HepG2 (cell line): Measurements from ENCODE around the gene LTC4S. TPM values are rescaled to one million over a fixed set of nuclear protein-coding genes. Genes with fewer than 3 reads are reported as not detected.

Experiments used
- ADNP ChIP-seq: sonication (generic); formaldehyde crosslinking; IDR thresholded peaks from 2 replicates; pipeline ENCODE4 v1.4.0; 2020; ENCODE audit warnings: missing genetic modification reagents
- ARNT2 ChIP-seq: sonication (generic); formaldehyde crosslinking; IDR thresholded peaks from 2 replicates; pipeline ENCODE4 v1.8.0; 2022; ENCODE audit warnings: mild to moderate bottlenecking, low read depth, missing genetic modification reagents, moderate library complexity
- BRCA1 ChIP-seq: sonication (generic); formaldehyde crosslinking; IDR thresholded peaks from 2 replicates; pipeline ENCODE4 v1.4.0; 2020; ENCODE audit warnings: missing genetic modification reagents
- DZIP1 ChIP-seq: sonication (generic); formaldehyde crosslinking; IDR thresholded peaks from 2 replicates; pipeline ENCODE4 v1.5.0; 2020; ENCODE audit warnings: mild to moderate bottlenecking, missing genetic modification reagents
- ELF3 ChIP-seq: IDR thresholded peaks from 2 replicates; pipeline ENCODE4 v1.6.1; 2016; ENCODE audit warnings: missing genetic modification reagents, missing compliant biosample characterization
- KDM5B ChIP-seq: sonication (generic); formaldehyde crosslinking; IDR thresholded peaks from 2 replicates; pipeline ENCODE4 v1.4.0; 2020; ENCODE audit warnings: missing genetic modification reagents, mild to moderate bottlenecking, borderline replicate concordance
- MAFK ChIP-seq, 2 experiments: IDR thresholded peaks in 1 of 2; conservative IDR thresholded peaks in 1 of 2; 2 replicates each; pipeline ENCODE4 v1.6.1; 2011; ENCODE audit warnings: improper control_type of control experiment in 2 of 2, low read length in 2 of 2
- MEF2D ChIP-seq: sonication (generic); formaldehyde crosslinking; IDR thresholded peaks from 2 replicates; pipeline ENCODE4 v1.5.1; 2020; ENCODE audit warnings: mild to moderate bottlenecking, missing genetic modification reagents
- NR2F2 ChIP-seq: IDR thresholded peaks from 2 replicates; pipeline ENCODE4 v1.6.1; 2012; ENCODE audit warnings: low read depth, inconsistent platforms, borderline replicate concordance
- POLR2AphosphoS5 ChIP-seq: IDR thresholded peaks from 2 replicates; pipeline ENCODE4 v1.6.1; 2012; ENCODE audit warnings: low read depth, low read length
- RERE ChIP-seq: IDR thresholded peaks from 2 replicates; pipeline ENCODE4 v1.6.1; 2016; ENCODE audit warnings: low read depth, missing genetic modification reagents, missing compliant biosample characterization
- RFX5 ChIP-seq: IDR thresholded peaks from 2 replicates; pipeline ENCODE4 v1.6.1; 2011; ENCODE audit warnings: low read depth, low read length, improper control_type of control experiment
- SP140L ChIP-seq: sonication (generic); formaldehyde crosslinking; IDR thresholded peaks from 2 replicates; pipeline ENCODE4 v1.4.0; 2020; ENCODE audit warnings: missing genetic modification reagents, borderline replicate concordance
- SRSF4 ChIP-seq: fragments of 200-400 bp; formaldehyde crosslinking; IDR thresholded peaks from one replicate; pipeline ENCODE4 v1.6.1; 2018; ENCODE audit warnings: mild to moderate bottlenecking, low read depth, low read length, moderate library complexity; ENCODE audit not compliant: poor library complexity, severe bottlenecking
- UBTF ChIP-seq: sonication (generic); formaldehyde crosslinking; IDR thresholded peaks from 2 replicates; pipeline ENCODE4 v1.4.0; 2020; ENCODE audit warnings: mild to moderate bottlenecking, missing genetic modification reagents
- ZIK1 ChIP-seq: sonication (generic); formaldehyde crosslinking; IDR thresholded peaks from 2 replicates; pipeline ENCODE4 v1.5.0; 2020; ENCODE audit warnings: mild to moderate bottlenecking, low read depth, missing genetic modification reagents, borderline replicate concordance
- ZNF543 ChIP-seq: sonication (generic); formaldehyde crosslinking; IDR thresholded peaks from 2 replicates; pipeline ENCODE4 v1.4.0; 2020; ENCODE audit warnings: mild to moderate bottlenecking, missing genetic modification reagents
- ZNF549 ChIP-seq: sonication (generic); formaldehyde crosslinking; IDR thresholded peaks from 2 replicates; pipeline ENCODE4 v1.5.0; 2020; ENCODE audit warnings: missing genetic modification reagents
- polyA plus RNA-seq, 8 experiments: library from polyadenylated mRNA; depleted of rRNA in 3 of 8; stranded (reverse) in 7 of 8; unstranded in 1 of 8; fragments of >200 nt; fragmentation: Illumina TruSeq in 4 of 8; extraction: Trizol in 4 of 8; gene quantifications; 2 replicates each; pipeline versions ENCODE4 v1.2.1 to v1.2.3, GENCODE V29; 2011 to 2016; ENCODE audit warnings: low read depth in 4 of 8, missing spikeins in 1 of 8, mixed read lengths in 1 of 8; ENCODE audit not compliant: insufficient read depth in 1 of 8
- total RNA-seq, 5 experiments: library from RNA; depleted of rRNA; stranded (reverse); fragments of >200 nt; fragmentation: Illumina TruSeq; extraction: Trizol; gene quantifications; 2 replicates each; pipeline ENCODE4 v1.2.3, GENCODE V29; 2016; ENCODE audit warnings: low read depth in 1 of 5

Gene LTC4S
- total and polyA plus RNA-seq, 2 of the 13 experiments (the other 11 are each of a cell fraction or from before 2014, with no cell fraction given), result 0.35 TPM; not detected in 1

- TF ChIP-seq BRCA1 (CRISPR knock-in tag), result no peak
- TF ChIP-seq RERE (CRISPR knock-in tag), result no peak
- peak; percentile 82 for TF ChIP-seq ARNT2 (CRISPR knock-in tag)
- no peak for TF ChIP-seq DZIP1 (CRISPR knock-in tag)
- peak; percentile 94 for TF ChIP-seq UBTF (CRISPR knock-in tag)
- TF ChIP-seq ZNF549 (CRISPR knock-in tag), result no peak
- TF ChIP-seq MEF2D (CRISPR knock-in tag), result 0 out of 2 replicates have a peak, but pooled peaks have one; percentile 45
- no peak for TF ChIP-seq SP140L (CRISPR knock-in tag)
- TF ChIP-seq RFX5, result no peak
- TF ChIP-seq ZNF543 (CRISPR knock-in tag), result no peak
- no peak for TF ChIP-seq MAFK (conservative IDR thresholded peaks at IDR 0.05 in 1 of 2, IDR thresholded peaks at IDR 0.05 in 1 of 2; ENCODE audit: low read length in 2 of 2)
- no peak for TF ChIP-seq POLR2AphosphoS5
- TF ChIP-seq KDM5B, result peak; percentile 51; the same call in 1 of the 2 replicates
- TF ChIP-seq ADNP (CRISPR knock-in tag), result no peak
- no peak for TF ChIP-seq NR2F2
- 0 out of 2 replicates have a peak, but pooled peaks have one; percentile 9 for TF ChIP-seq ELF3 (CRISPR knock-in tag)
- TF ChIP-seq SRSF4, result no peak
- TF ChIP-seq ZIK1 (CRISPR knock-in tag), result no peak
Measured at GRCh38 chr5:179805529-179806249, 11.9 kb downstream of the LTC4S start (continued).
